Lower leg skin (tissue), 3 donors: ENCODE results near the gene LZTR1.

Experiments
- CTCF ChIP-seq, 3 donors: fragments of 450-650 bp; IDR thresholded peaks; one replicate each; pipeline ENCODE4 v1.5.1; 2016; ENCODE audit warnings: antibody characterized with exemption in 3 of 3, mild to moderate bottlenecking in 3 of 3, moderate library complexity in 2 of 3
- POLR2A ChIP-seq, 2 donors: fragments of 450-650 bp; IDR thresholded peaks; one replicate each; pipeline ENCODE4 v1.6.1; 2016 to 2017; ENCODE audit warnings: antibody characterized with exemption in 2 of 2, mild to moderate bottlenecking in 1 of 2, moderate library complexity in 1 of 2

- no peak for TF ChIP-seq CTCF (IDR thresholded peaks at IDR 0.05)
- no peak for TF ChIP-seq POLR2A (IDR thresholded peaks at IDR 0.05)
Observed at GRCh38 chr22:20979940-20980453, 2.1 kb upstream of the LZTR1 start.
